Esophagus muscularis mucosa (tissue), 2 donors: ENCODE results near the gene MARK1.

Experiments used
- EP300 ChIP-seq: sonication (generic); formaldehyde crosslinking; IDR thresholded peaks from one replicate; pipeline ENCODE4 v1.6.1; 2017; ENCODE audit warnings: antibody characterized with exemption
- POLR2A ChIP-seq: fragments of 450-650 bp; IDR thresholded peaks from one replicate; pipeline ENCODE4 v1.6.1; 2017; ENCODE audit warnings: antibody characterized with exemption, moderate library complexity, mild to moderate bottlenecking, low read depth

DNA sequence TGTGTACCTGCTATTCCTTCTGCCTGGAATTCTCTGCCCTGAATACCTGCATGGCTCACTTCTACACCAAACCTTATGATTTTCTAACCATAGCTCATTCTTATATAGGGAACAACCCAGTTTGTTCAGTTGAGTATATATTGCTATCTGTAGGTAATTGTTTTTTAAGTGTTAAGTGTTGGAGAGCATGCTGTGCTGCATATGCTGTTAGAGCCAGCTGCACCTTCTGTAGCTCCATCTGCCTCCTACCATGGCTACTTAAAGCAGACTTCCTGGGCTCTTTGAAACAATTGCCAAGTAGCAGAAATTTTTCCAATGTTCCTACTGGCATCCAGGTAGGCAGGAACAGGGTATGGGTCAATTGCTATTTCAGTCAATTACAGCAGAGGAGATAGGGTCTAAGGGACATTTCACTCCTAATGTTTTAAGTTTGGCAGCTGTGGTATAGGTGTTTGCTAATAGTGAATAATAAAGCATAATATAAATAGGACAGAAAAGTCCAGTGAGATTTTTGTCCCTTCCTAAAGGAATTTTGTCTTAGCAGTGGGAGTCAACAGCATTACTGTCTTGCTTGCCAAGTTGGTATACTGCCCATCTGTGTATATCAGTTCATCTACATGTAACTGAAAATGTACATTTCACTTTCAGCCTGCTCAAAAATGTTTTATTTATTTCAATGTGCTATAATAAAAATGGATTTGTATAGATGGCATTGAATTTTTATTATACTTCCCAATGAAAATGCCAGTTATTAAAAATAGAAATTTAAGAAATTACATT, 128.2 kb downstream of the MARK1 start:
- TF ChIP-seq EP300, result no peak
- TF ChIP-seq POLR2A, result no peak
